Keratinocyte (primary cell): Measurements from ENCODE around the gene IKBIP. TPM values are rescaled to one million over a fixed set of nuclear protein-coding genes. Genes with fewer than 3 reads are reported as not detected.

ENCODE experiments used
- DNase-seq: peaks from one replicate; pipeline ENCODE4 v3.0.0-alpha.2; 2011; ENCODE audit warnings: low read depth, missing footprints, low spot score
- FAIRE-seq: peaks from 2 replicates; lab custom pipeline; 2011; peaks lifted over from hg19 to GRCh38; lab: Jason Lieb, UNC
- H2AFZ ChIP-seq: 2 replicates; pipeline ENCODE4 v1.6.0; 2012; ENCODE audit warnings: low read length, control low read depth, inconsistent platforms; ENCODE audit not compliant: control insufficient read depth
- H3K27ac ChIP-seq: 2 replicates; pipeline ENCODE4 v1.5.1; 2011; ENCODE audit warnings: low read length; ENCODE audit not compliant: control insufficient read depth, insufficient read depth
- H3K27me3 ChIP-seq: 3 replicates; pipeline ENCODE4 v1.6.0; 2011; ENCODE audit warnings: low read length; ENCODE audit not compliant: control insufficient read depth, insufficient read depth; ENCODE audit errors: extremely low read depth
- H3K36me3 ChIP-seq, 2 experiments: 2 replicates in 1 of 2; 3 replicates in 1 of 2; pipeline ENCODE4 v1.5.1; 2011; ENCODE audit warnings: low read length in 2 of 2, mild to moderate bottlenecking in 1 of 2; ENCODE audit not compliant: control insufficient read depth in 2 of 2, insufficient read depth in 2 of 2; ENCODE audit errors: extremely low read depth in 1 of 2
- H3K4me1 ChIP-seq: 3 replicates; pipeline ENCODE4 v1.5.1; 2011; ENCODE audit warnings: low read length; ENCODE audit not compliant: control insufficient read depth, insufficient read depth; ENCODE audit errors: extremely low read depth
- H3K4me2 ChIP-seq: 3 replicates; pipeline ENCODE4 v1.6.0; 2011; ENCODE audit warnings: low read depth, low read length; ENCODE audit not compliant: control insufficient read depth, insufficient read depth; ENCODE audit errors: extremely low read depth
- H3K4me3 ChIP-seq, 3 experiments: fragments of 200-600 bp in 1 of 3; sonication (generic) in 1 of 3; 2 replicates in 2 of 3; 3 replicates in 1 of 3; pipeline ENCODE4 v1.5.1; 2011 to 2016; ENCODE audit warnings: low read length in 3 of 3, mild to moderate bottlenecking in 3 of 3, control low read depth in 2 of 3, inconsistent platforms in 1 of 3, low read depth in 1 of 3, mixed read lengths in 1 of 3, mixed run types in 1 of 3, moderate library complexity in 1 of 3; ENCODE audit not compliant: control insufficient read depth in 2 of 3, insufficient read depth in 2 of 3; ENCODE audit errors: extremely low read depth in 1 of 3
- H3K79me2 ChIP-seq: 2 replicates; pipeline ENCODE4 v1.6.0; 2012; ENCODE audit warnings: low read length; ENCODE audit not compliant: control insufficient read depth, insufficient read depth
- H3K9ac ChIP-seq: 3 replicates; pipeline ENCODE4 v1.6.0; 2011; ENCODE audit warnings: low read length; ENCODE audit not compliant: control insufficient read depth, insufficient read depth; ENCODE audit errors: extremely low read depth
- H3K9me1 ChIP-seq: 3 replicates; pipeline ENCODE4 v1.6.0; 2011; ENCODE audit warnings: low read length; ENCODE audit not compliant: control insufficient read depth, insufficient read depth; ENCODE audit errors: extremely low read depth
- H3K9me3 ChIP-seq: 2 replicates; pipeline ENCODE4 v1.5.1; 2012; ENCODE audit warnings: low read depth, low read length; ENCODE audit not compliant: control insufficient read depth
- H4K20me1 ChIP-seq: 3 replicates; pipeline ENCODE4 v1.6.0; 2011; ENCODE audit warnings: low read length; ENCODE audit not compliant: control insufficient read depth, insufficient read depth; ENCODE audit errors: extremely low read depth
- CTCF ChIP-seq, 3 experiments: IDR thresholded peaks in 1 of 3; conservative IDR thresholded peaks in 1 of 3; optimal IDR thresholded peaks in 1 of 3; 2 replicates in 2 of 3; 3 replicates in 1 of 3; pipeline versions ENCODE3 to v1.5.1; 2011; ENCODE audit warnings: low read length in 3 of 3, mild to moderate bottlenecking in 3 of 3, moderate library complexity in 2 of 3, control low read depth in 1 of 3, inconsistent platforms in 1 of 3; ENCODE audit not compliant: insufficient read depth in 2 of 3; ENCODE audit errors: extremely low read depth in 1 of 3
- EZH2 ChIP-seq: IDR thresholded peaks from one replicate; pipeline ENCODE4 v1.6.1; 2012; ENCODE audit warnings: inconsistent platforms, mild to moderate bottlenecking, low read length, moderate library complexity
- dilution Hi-C: fragments of 300-500 bp; cut with MboI; formaldehyde crosslinking; loops from one replicate; pipeline ENCODE4 v1.7.0; 2020; ENCODE audit warnings: low sequenced_read_pairs; ENCODE audit not compliant: extremely low pct_ligation_motif_present
- polyA plus RNA-seq, 5 experiments: library from polyadenylated mRNA; depleted of rRNA in 3 of 5; stranded (reverse) in 3 of 5; stranded (forward) in 1 of 5; unstranded in 1 of 5; fragments of >200 nt; gene quantifications; 1 replicate in 1 of 5; 2 replicates in 3 of 5; 3 replicates in 1 of 5; pipeline versions ENCODE4 v1.2.1 to v1.2.3, GENCODE V29; 2011 to 2012; ENCODE audit warnings: missing spikeins in 2 of 5, low read depth in 1 of 5, low replicate concordance in 1 of 5

The IKBIP gene
- polyA plus RNA-seq, 1 donor (not counting 4 experiments of a cell fraction or from before 2014, with no cell fraction given) = 33.9 TPM

- H3K9me3 ChIP-seq = no peaks in the 10 kb centered on the region
- no peak overlapping the region for H2AFZ ChIP-seq
- no peak overlapping the region for H3K4me2 ChIP-seq
- no peaks in the 10 kb centered on the region for H3K9me1 ChIP-seq
- H3K27me3 ChIP-seq = no peaks in the 10 kb centered on the region
- H3K79me2 ChIP-seq = no peaks in the 10 kb centered on the region
- no peak overlapping the region for H3K9ac ChIP-seq
- H3K27ac ChIP-seq = no peak overlapping the region
- DNase-seq (no peak), FAIRE-seq (no peak)
- no peak overlapping the region for H3K4me3 ChIP-seq
- TF ChIP-seq CTCF (optimal IDR thresholded peaks at IDR 0.05 in 1 of 3, IDR thresholded peaks at IDR 0.05 in 1 of 3, conservative IDR thresholded peaks at IDR 0.05 in 1 of 3; ENCODE audit: extremely low read depth in 1 of 3, insufficient read depth in 2 of 3, low read length in 3 of 3) (peak in 2 of 3 experiments; percentile 40 to 56), EZH2 (no peak)
- peaks cover 6% of the 10 kb centered on the region for H3K4me1 ChIP-seq
- no peaks in the 10 kb centered on the region for H4K20me1 ChIP-seq
- peaks cover 3 to 6% of the 10 kb centered on the region in 2 experiments for H3K36me3 ChIP-seq
- dilution Hi-C loops = no loop called here
Observed at GRCh38 chr12:98653866-98654493, 9.4 kb upstream of the IKBIP start.

- no peaks in the 10 kb centered on the region for H3K9me3 ChIP-seq
- no peaks in the 10 kb centered on the region for H3K9me1 ChIP-seq
- peaks cover 7% of the 10 kb centered on the region for H3K4me1 ChIP-seq
- dilution Hi-C loops = no loop called here
- DNase-seq (no peak), FAIRE-seq (no peak)
- H4K20me1 ChIP-seq = no peaks in the 10 kb centered on the region
- H3K36me3 ChIP-seq = peaks cover 3 to 4% of the 10 kb centered on the region in 2 experiments
- H3K27ac ChIP-seq = no peak overlapping the region
- no peak overlapping the region for H3K9ac ChIP-seq
- no peak overlapping the region for H3K4me3 ChIP-seq
- no peak for TF ChIP-seq EZH2
- no peak for TF ChIP-seq CTCF (optimal IDR thresholded peaks at IDR 0.05 in 1 of 3, IDR thresholded peaks at IDR 0.05 in 1 of 3, conservative IDR thresholded peaks at IDR 0.05 in 1 of 3; ENCODE audit: extremely low read depth in 1 of 3, insufficient read depth in 2 of 3, low read length in 3 of 3)
- peaks cover 17% of the 10 kb centered on the region for H3K79me2 ChIP-seq
- no peaks in the 10 kb centered on the region for H3K27me3 ChIP-seq
- H3K4me2 ChIP-seq = no peak overlapping the region
- no peak overlapping the region for H2AFZ ChIP-seq
Observed at GRCh38 chr12:98651328-98651727, 6.7 kb upstream of the IKBIP start.
